ENCODE results near the gene RABGGTA. TPM values are rescaled to one million over a fixed set of nuclear protein-coding genes. Genes with fewer than 3 reads are reported as not detected.

The RABGGTA gene
- total RNA-seq, 4 donors from 2014 or later: 20.9 to 32.8 (median 28.0) TPM

DNA sequence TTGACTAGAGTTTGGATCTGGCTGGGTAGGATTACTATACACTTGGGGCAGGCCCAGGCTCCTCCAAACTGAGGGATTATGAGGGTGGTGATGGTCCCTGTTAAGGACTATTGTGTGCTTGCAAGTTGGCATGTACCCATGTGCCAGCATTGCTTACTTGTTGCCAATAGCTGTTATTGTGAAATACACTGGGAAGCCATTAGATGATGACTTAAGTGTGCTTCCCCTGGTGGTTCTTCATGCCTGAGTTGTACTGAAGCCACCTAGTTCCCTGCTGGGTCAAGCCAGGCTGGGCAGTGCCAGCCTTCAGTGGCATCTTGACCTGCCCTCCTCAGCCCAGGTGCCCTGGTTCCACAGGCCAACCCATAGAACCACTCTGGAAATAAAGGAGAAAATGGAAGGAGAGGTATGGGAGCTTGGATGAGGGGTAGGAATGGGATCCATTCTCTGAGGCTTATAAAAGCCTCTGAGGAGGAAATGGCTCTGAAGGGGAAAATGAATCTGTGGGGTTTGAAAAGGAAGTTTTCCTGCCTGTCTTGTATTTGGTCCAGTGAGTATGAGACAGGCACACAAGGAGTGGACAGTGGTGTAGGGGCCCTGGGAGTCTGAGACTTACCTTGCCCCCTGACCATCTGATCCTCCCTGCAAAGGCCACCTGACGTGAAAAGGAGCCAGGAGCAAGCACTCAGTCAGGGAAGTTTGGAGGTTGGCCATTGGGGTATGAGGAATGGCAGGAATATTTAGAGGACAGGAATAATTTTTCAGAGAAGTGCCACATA is 40.6 kb upstream of the RABGGTA start:
- Histone ChIP-seq H3K9me3 (no peaks in the 10 kb centered on the region), H3K27me3 (peaks cover 3 to 6% (median 6%) of the 10 kb centered on the region in 3 donors), H3K4me3 (peak overlapping the region; percentile 51 to 75 (median 55)), H3K4me1 (peaks cover 12 to 22% of the 10 kb centered on the region in 2 donors), H3K36me3 (peaks cover 0 to 2% of the 10 kb centered on the region in 2 donors), H3K27ac (peak overlapping the region; percentile 71 to 81 (median 73))
- ATAC-seq (no peak), DNase-seq (no peak)
- TF ChIP-seq, protein P1, sequence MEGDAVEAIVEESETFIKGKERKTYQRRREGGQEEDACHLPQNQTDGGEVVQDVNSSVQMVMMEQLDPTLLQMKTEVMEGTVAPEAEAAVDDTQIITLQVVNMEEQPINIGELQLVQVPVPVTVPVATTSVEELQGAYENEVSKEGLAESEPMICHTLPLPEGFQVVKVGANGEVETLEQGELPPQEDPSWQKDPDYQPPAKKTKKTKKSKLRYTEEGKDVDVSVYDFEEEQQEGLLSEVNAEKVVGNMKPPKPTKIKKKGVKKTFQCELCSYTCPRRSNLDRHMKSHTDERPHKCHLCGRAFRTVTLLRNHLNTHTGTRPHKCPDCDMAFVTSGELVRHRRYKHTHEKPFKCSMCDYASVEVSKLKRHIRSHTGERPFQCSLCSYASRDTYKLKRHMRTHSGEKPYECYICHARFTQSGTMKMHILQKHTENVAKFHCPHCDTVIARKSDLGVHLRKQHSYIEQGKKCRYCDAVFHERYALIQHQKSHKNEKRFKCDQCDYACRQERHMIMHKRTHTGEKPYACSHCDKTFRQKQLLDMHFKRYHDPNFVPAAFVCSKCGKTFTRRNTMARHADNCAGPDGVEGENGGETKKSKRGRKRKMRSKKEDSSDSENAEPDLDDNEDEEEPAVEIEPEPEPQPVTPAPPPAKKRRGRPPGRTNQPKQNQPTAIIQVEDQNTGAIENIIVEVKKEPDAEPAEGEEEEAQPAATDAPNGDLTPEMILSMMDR (IDR thresholded peaks at IDR 0.05 in 4 of 5, conservative IDR thresholded peaks at IDR 0.05 in 1 of 5): no peak
- TF ChIP-seq POLR2A (IDR thresholded peaks at IDR 0.05): no peak
- in situ Hi-C loops (cut with MboI; ENCODE audit: low sequenced_read_pairs in 4 of 4): no loop called here
- intact Hi-C loops (cut with DNase I; ENCODE audit: low total_unique reads): loop anchor here (1.0 to 5.0 kb wide), 3 partner anchors 41 to 125 kb away; partner anchors contain the start of genes RABGGTA and TINF2

- Histone ChIP-seq H3K4me3 (peak within 1 kb of the TSS; percentile 51 to 75 (median 55)), H3K36me3 (peaks cover 0 to 13% of the 10 kb centered on the region in 2 donors), H3K27me3 (no peaks in the 10 kb centered on the region), H3K4me1 (peaks cover 12 to 19% of the 10 kb centered on the region in 2 donors), H3K27ac (peak within 1 kb of the TSS; percentile 71 to 81 (median 73)), H3K9me3 (no peaks in the 10 kb centered on the region)
- ATAC-seq (peak; percentile 76 to 85), DNase-seq (peak; percentile 38 to 74)
- in situ Hi-C loops (cut with MboI; ENCODE audit: low sequenced_read_pairs in 4 of 4) (no loop called here), intact Hi-C loops (cut with DNase I; ENCODE audit: low total_unique reads) (loop anchor here (1.0 to 5.0 kb wide), 3 partner anchors 40 to 126 kb away; partner anchors contain the start of genes RABGGTA and TINF2)
- TF ChIP-seq, protein P1 (IDR thresholded peaks at IDR 0.05 in 4 of 5, conservative IDR thresholded peaks at IDR 0.05 in 1 of 5): peak in 4 of 5 experiments; percentile 40 to 54 (median 46)
- no peak for TF ChIP-seq POLR2A (IDR thresholded peaks at IDR 0.05)
Measured at GRCh38 chr14:24310646-24311604, 39.5 kb upstream of the RABGGTA start, which contains the start of gene LTB4R. TSS of gene LTB4R (plus strand) at chr14:24311502. CDS start at chr14:24315652, 4,150 bp downstream.

GRCh38 chr14:24310265-24310645 is 38.9 kb upstream of the RABGGTA start:
- Histone ChIP-seq H3K9me3 (no peaks in the 10 kb centered on the region), H3K36me3 (peaks cover 0 to 20% of the 10 kb centered on the region in 2 donors), H3K27me3 (no peaks in the 10 kb centered on the region), H3K4me1 (peaks cover 12 to 19% of the 10 kb centered on the region in 2 donors), H3K27ac (peak overlapping the region; percentile 71 to 81 (median 73)), H3K4me3 (peak overlapping the region; percentile 51 to 75 (median 55))
- intact Hi-C loops (cut with DNase I; ENCODE audit: low total_unique reads): loop anchor here (2.0 to 5.0 kb wide), 2 partner anchors 67 to 127 kb away; partner anchors contain the start of gene TINF2
- TF ChIP-seq, protein P1 (IDR thresholded peaks at IDR 0.05 in 4 of 5, conservative IDR thresholded peaks at IDR 0.05 in 1 of 5): no peak
- no peak for TF ChIP-seq POLR2A (IDR thresholded peaks at IDR 0.05)
- in situ Hi-C loops (cut with MboI; ENCODE audit: low sequenced_read_pairs in 4 of 4): no loop called here
- ATAC-seq (no peak), DNase-seq (no peak)

DNA sequence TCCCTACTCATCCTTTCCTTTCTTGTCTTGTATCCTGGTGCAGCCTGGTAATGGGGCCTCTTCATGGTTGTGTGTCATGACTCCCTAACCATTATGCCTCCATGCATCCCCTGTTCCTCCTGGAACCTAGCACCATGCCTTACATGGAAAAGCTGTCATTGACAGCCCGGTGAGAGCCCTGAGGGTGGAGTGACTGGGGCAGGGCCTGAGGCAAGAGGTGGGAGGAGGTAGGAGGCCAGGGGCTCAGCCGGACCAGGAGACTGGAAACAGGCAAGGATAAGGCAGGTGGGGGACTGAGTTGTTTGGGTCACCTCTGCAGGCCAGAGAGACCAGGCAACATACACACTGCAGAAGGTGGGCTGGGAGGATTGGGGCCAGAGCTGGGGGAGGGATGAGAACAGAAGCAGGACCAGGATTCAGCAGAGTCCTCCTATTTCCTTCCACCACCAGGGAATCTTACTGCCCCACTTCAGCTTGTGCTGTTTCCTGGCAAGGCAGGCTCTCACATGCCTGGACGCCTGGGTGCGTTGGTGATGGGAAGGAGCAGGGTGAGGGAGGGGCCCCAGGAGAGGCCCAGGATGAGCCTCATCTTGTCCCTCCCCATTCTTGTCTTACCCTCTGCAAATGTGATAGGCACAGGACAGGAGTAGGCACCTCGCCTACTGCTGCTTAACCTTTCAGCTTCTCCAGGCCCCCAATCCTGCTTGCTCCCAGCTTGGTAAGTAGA is 38.3 kb upstream of the RABGGTA start, which contains the start of gene LTB4R2:
LTB4R2 (plus strand) TSS at position 603 of the 727 bp plus-strand sequence. CDS start 525 bp downstream, outside the sequence.
- intact Hi-C loops (cut with DNase I; ENCODE audit: low total_unique reads): loop anchor here (2.0 to 5.0 kb wide), 2 partner anchors 67 to 128 kb away; partner anchors contain the start of gene TINF2
- no peaks in the 10 kb centered on the region for H3K27me3 ChIP-seq
- peaks cover 12 to 19% of the 10 kb centered on the region in 2 donors for H3K4me1 ChIP-seq
- peaks cover 0 to 25% of the 10 kb centered on the region in 2 donors for H3K36me3 ChIP-seq
- ATAC-seq (no peak), DNase-seq (no peak)
- H3K27ac ChIP-seq: peak within 1 kb of the TSS; percentile 71 to 81 (median 73)
- H3K4me3 ChIP-seq: peak within 1 kb of the TSS; percentile 51 to 75 (median 55)
- in situ Hi-C loops (cut with MboI; ENCODE audit: low sequenced_read_pairs in 4 of 4): loop anchor here in 1 of 4 donors (10.0 kb wide), 1 partner anchor 65 kb away; the partner anchor contains the start of gene TINF2
- no peaks in the 10 kb centered on the region for H3K9me3 ChIP-seq
- TF ChIP-seq, protein P1 (IDR thresholded peaks at IDR 0.05 in 4 of 5, conservative IDR thresholded peaks at IDR 0.05 in 1 of 5): no peak
- TF ChIP-seq POLR2A (IDR thresholded peaks at IDR 0.05): no peak

Measured in gastrocnemius medialis (tissue), 4 donors.